IPS-20b (cell line): ENCODE results near the gene HIP1.
"Not testable (repeated sequence)": the region's sequence is repeated elsewhere in the genome, so short reads cannot be mapped to it uniquely, and the experiment has no call there.

ENCODE experiments used
- H3K27ac ChIP-seq: one replicate; pipeline ENCODE4 v1.5.1; 2013; ENCODE audit warnings: low read length
- H3K27me3 ChIP-seq: 2 replicates; pipeline ENCODE4 v1.6.1; 2013; ENCODE audit warnings: mild to moderate bottlenecking, low read length, inconsistent platforms; ENCODE audit not compliant: insufficient read depth
- H3K36me3 ChIP-seq: 2 replicates; pipeline ENCODE4 v1.6.1; 2013; ENCODE audit warnings: low read depth, mild to moderate bottlenecking, inconsistent platforms, low read length, moderate library complexity; ENCODE audit not compliant: insufficient read depth
- H3K4me1 ChIP-seq: 2 replicates; pipeline ENCODE4 v1.6.1; 2013; ENCODE audit warnings: mild to moderate bottlenecking, control low read depth, inconsistent platforms, low read length, moderate library complexity; ENCODE audit not compliant: insufficient read depth
- H3K4me3 ChIP-seq: 2 replicates; pipeline ENCODE4 v1.5.1; 2013; ENCODE audit warnings: mild to moderate bottlenecking, low read length, inconsistent platforms
- H3K9ac ChIP-seq: 2 replicates; pipeline ENCODE4 v1.6.1; 2013; ENCODE audit warnings: low read depth, mild to moderate bottlenecking, inconsistent platforms, low read length, moderate library complexity
- H3K9me3 ChIP-seq: 2 replicates; pipeline ENCODE4 v1.6.1; 2013; ENCODE audit warnings: mild to moderate bottlenecking, low read depth, low read length, inconsistent platforms; ENCODE audit not compliant: insufficient read depth

The HIP1 gene

DNA sequence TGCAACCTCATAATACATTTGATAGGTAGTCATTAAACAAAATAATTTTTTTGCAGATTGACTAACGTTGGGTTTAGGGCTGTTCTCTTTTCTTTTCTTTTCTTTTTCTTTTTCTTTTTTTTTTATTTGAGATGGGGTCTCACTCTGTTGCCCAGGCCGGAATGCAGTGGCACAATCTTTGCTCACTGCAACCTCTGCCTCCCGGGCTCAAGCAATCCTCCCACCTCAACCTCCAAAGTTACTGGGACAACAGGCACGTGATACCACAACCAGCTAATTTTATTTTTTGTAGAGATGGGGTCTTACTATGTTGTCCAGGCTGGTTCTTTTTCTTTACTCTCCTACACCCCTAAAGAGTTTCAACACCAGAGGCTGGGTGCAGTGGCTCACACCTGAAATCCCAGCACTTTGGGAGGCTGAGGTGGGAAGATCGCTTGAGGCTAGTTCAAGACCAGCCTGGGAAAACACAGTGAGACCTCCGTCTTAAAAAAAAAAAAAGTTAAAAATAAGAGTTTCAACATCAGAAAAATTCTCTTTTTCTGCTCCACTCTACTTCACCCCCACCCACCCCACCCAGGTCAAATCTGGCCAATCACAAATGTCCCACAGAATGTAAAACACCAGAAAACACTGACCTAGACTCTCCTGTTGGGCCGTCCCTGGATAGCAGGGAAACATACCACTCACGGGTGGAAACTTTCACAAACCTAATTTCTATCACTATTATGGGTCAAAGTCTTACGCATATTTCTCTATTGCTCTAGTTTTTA lies 3.0 kb downstream of the HIP1 start:
- H3K4me1 ChIP-seq, result peaks cover 10% of the 10 kb centered on the region; the same call in 1 of the 2 replicates
- H3K9ac ChIP-seq, result no peak overlapping the region
- no peaks in the 10 kb centered on the region for H3K36me3 ChIP-seq
- H3K9me3 ChIP-seq, result no peaks in the 10 kb centered on the region
- no peak overlapping the region for H3K27ac ChIP-seq
- H3K27me3 ChIP-seq, result peaks cover 21% of the 10 kb centered on the region
- no peak overlapping the region for H3K4me3 ChIP-seq

- Histone ChIP-seq H3K27me3 (peaks cover 15% of the 10 kb centered on the region), H3K9ac (no peak overlapping the region), H3K4me3 (no peak overlapping the region), H3K36me3 (no peaks in the 10 kb centered on the region), H3K9me3 (no peaks in the 10 kb centered on the region), H3K4me1 (peaks cover 10% of the 10 kb centered on the region; the same call in 1 of the 2 replicates), H3K27ac (no peak overlapping the region)
Measured at GRCh38 chr7:75734586-75735458, 3.9 kb downstream of the HIP1 start.

DNA sequence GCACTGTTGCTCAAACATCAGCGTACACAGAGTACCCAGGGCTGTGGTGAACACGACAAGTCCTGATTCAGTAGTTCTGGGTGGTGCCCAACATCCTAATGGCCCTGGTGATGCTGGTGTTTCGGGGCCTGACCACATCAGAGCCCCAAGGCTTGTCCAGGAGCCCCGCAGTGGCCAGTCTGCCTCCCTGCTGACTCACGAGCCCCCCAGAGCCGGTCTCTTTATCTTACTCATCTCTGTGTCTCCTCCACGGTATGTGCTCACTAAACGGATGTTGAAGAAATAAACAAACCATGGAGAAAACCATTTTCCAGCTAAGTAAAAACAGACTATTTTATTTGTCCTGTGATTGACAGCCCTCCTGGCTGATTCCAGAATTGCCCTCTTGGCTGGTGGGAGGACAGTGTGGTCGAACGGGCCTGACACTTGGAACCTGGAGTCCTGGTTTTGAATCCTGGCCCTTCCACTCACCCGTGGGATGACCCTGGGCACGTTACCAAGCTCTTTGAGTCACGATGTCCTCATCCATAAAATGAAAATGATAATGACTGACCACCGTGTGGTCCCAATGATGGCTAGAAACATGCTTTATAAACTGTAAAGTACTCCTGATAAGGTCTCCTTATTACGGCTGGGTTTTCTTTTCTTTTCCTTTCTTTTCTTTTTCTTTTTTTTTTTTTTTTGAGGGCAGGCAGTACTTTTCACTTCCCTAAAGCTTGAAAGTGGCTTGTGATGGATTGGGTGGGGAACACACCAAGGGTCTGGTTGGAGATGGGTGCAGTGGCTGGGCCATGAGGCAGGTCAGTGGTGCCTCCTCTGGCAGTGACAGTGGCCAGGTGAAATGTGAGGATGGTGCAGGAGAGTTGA lies 5.7 kb downstream of the HIP1 start:
- H3K27ac ChIP-seq, result no peak overlapping the region
- H3K9me3 ChIP-seq, result no peaks in the 10 kb centered on the region
- no peaks in the 10 kb centered on the region for H3K36me3 ChIP-seq
- H3K4me1 ChIP-seq, result peaks cover 11% of the 10 kb centered on the region; the same call in 1 of the 2 replicates
- H3K4me3 ChIP-seq, result no peak overlapping the region
- no peak overlapping the region for H3K9ac ChIP-seq
- H3K27me3 ChIP-seq, result peaks cover 8% of the 10 kb centered on the region

DNA sequence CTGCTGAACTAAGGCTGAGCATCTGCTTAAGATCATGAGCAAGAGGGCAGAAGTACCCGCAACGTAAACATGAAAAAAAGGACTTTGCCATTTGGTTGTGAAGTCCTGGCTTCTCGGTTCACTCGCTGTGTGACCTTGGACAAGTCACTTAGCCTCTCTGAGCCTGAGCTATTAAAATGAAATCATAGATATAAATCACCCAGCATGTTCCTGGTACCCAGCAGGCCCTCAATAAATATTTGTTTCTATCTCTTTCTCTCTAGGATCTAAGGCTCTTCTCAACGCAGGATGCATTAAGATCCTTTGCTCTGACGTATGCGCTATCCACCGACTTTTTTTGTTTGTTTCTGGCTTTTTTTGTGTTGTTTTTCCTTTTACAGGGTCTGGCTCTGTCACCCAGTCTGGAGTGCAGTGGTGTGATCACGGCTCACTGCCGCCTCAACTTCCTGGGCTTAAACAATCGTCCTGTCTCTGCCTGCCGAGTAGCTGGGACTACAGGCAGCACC lies 6.7 kb downstream of the HIP1 start:
- peaks cover 9% of the 10 kb centered on the region; the same call in 1 of the 2 replicates for H3K4me1 ChIP-seq
- no peak overlapping the region for H3K27ac ChIP-seq

GRCh38 chr7:75729851-75730274 lies 8.9 kb downstream of the HIP1 start:
- peaks cover 9% of the 10 kb centered on the region; the same call in 1 of the 2 replicates for H3K4me1 ChIP-seq
- H3K4me3 ChIP-seq, result no peak overlapping the region
- H3K9ac ChIP-seq, result no peak overlapping the region
- no peaks in the 10 kb centered on the region for H3K27me3 ChIP-seq
- H3K27ac ChIP-seq, result no peak overlapping the region
- no peaks in the 10 kb centered on the region for H3K36me3 ChIP-seq
- H3K9me3 ChIP-seq, result no peaks in the 10 kb centered on the region

More for the DNA sequence above, 6.7 kb downstream of the HIP1 start:
- Histone ChIP-seq H3K36me3 (no peaks in the 10 kb centered on the region), H3K4me3 (no peak overlapping the region), H3K9ac (no peak overlapping the region), H3K27me3 (no peaks in the 10 kb centered on the region), H3K9me3 (no peaks in the 10 kb centered on the region)

DNA sequence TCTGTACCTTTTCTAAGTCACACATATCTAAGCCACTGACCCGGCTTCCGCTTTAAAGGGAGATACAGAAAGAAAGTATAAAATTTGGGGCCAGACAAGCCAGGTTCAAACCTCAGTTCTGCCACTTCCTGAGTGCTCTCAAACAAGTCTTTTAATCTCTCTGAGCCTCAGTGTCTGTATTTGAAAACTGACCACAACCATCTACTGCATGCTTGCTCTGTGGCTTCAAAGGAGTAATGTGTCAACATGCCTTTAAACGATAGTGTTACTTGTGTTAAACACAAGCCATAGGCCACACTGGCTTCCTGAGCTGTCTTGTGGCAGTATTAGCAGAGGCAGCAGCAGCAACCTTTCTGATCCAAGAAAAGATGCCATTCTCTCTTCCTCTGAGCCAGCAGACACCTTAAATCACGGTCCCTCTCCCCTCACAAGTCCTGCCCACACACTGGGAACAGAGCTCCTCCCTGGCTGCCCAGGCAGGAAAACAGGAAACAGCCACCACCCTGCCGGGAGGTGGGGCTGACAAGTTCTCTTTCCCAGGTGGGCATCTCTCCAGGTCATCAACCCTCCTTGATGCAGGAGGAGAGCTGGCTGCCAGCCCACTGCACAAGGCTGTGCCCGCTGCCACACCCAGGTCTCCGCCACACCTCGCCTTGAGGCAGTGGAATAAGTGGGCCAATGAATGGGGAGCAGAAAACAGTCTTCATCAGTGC lies 10.7 kb downstream of the HIP1 start:
- Histone ChIP-seq H3K9ac (no peak overlapping the region), H3K4me3 (no peak overlapping the region), H3K9me3 (no peaks in the 10 kb centered on the region), H3K27me3 (no peaks in the 10 kb centered on the region), H3K4me1 (peaks cover 7% of the 10 kb centered on the region; the same call in 1 of the 2 replicates), H3K36me3 (no peaks in the 10 kb centered on the region), H3K27ac (no peak overlapping the region)

GRCh38 chr7:75727351-75727750 lies 11.4 kb downstream of the HIP1 start:
- not testable (repeated sequence) for H3K4me1 ChIP-seq, H3K4me3 ChIP-seq, H3K27me3 ChIP-seq, H3K27ac ChIP-seq, H3K36me3 ChIP-seq, H3K9ac ChIP-seq, H3K9me3 ChIP-seq

DNA sequence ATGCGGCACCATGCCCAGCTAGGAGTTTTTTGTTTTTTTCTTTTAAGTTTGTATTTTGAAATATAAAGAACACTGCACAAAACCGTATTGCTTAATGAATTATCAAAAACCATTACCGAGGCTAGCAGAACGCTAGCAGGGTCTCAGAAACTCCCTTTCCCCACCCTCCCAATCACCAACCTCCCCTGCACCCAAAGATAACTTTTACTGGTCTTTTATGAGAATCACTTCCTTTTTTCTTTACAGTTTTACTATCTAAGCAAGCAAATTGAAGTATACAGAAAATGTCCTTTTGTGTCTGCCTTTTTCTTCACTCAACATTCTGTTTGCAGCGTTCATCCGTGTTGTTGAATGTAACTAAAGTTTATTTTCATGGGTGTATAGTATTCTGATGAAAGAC lies 13.4 kb downstream of the HIP1 start:
- H3K9ac ChIP-seq, result no peak overlapping the region
- peaks cover 4% of the 10 kb centered on the region; the same call in 1 of the 2 replicates for H3K4me1 ChIP-seq
- H3K4me3 ChIP-seq, result no peak overlapping the region
- H3K36me3 ChIP-seq, result no peaks in the 10 kb centered on the region
- H3K27me3 ChIP-seq, result no peaks in the 10 kb centered on the region
- no peaks in the 10 kb centered on the region for H3K9me3 ChIP-seq
- H3K27ac ChIP-seq, result no peak overlapping the region

DNA sequence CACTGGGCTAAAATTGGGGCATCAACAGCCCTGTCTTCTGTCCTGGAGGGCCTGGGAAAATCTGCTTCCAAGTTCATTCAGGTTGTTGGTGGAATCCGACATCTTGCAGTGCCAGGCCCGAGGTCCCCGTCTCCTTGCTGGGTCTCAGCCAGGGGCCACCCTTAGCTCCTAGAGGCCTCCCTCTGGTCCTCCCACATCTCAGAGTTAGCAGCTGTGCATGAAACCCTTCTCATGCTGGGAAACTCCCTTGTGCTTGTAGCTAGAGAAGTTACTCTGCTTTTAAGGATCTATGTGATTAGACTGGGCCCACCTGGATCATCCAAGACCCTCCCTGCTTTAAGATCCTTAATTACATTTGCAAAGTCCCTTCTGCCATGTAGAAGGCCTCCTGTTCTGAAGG lies 15.3 kb downstream of the HIP1 start:
- peaks cover 4% of the 10 kb centered on the region; the same call in 1 of the 2 replicates for H3K4me1 ChIP-seq
- no peak overlapping the region for H3K27ac ChIP-seq
- H3K36me3 ChIP-seq, result no peaks in the 10 kb centered on the region
- no peaks in the 10 kb centered on the region for H3K27me3 ChIP-seq
- no peak overlapping the region for H3K9ac ChIP-seq
- no peak overlapping the region for H3K4me3 ChIP-seq
- no peaks in the 10 kb centered on the region for H3K9me3 ChIP-seq

GRCh38 chr7:75722373-75722772 lies 16.4 kb downstream of the HIP1 start:
- no peaks in the 10 kb centered on the region for H3K9me3 ChIP-seq
- no peak overlapping the region for H3K9ac ChIP-seq
- H3K4me3 ChIP-seq, result no peak overlapping the region
- no peaks in the 10 kb centered on the region for H3K27me3 ChIP-seq
- no peaks in the 10 kb centered on the region for H3K36me3 ChIP-seq
- no peak overlapping the region for H3K27ac ChIP-seq
- no peaks in the 10 kb centered on the region for H3K4me1 ChIP-seq

- not testable (repeated sequence) for H3K36me3 ChIP-seq, H3K27ac ChIP-seq, H3K9ac ChIP-seq, H3K9me3 ChIP-seq, H3K4me1 ChIP-seq, H3K4me3 ChIP-seq, H3K27me3 ChIP-seq
Measured at GRCh38 chr7:75721922-75722321, 16.8 kb downstream of the HIP1 start.
